ENCODE results near the gene SLX9.

GRCh38 chr21:44927259-44927586 lies 12.6 kb upstream of the SLX9 start:
- TF ChIP-seq CTCF (IDR thresholded peaks at IDR 0.05; ENCODE audit: low read depth, low read length, poor library complexity, severe bottlenecking) (no peak), EZH2phosphoT487 (IDR thresholded peaks at IDR 0.05; ENCODE audit: borderline replicate concordance, low read length) (no peak)
